ENCODE measurements around the gene TEC. TPM values are rescaled to one million over a fixed set of nuclear protein-coding genes. Genes with fewer than 3 reads are reported as not detected.
"Not testable (repeated sequence)": the region's sequence is repeated elsewhere in the genome, so short reads cannot be mapped to it uniquely, and the experiment has no call there.

The TEC gene
- total and polyA plus RNA-seq, 7 donors = 0.80 to 2.0 (median 0.92) TPM

DNA sequence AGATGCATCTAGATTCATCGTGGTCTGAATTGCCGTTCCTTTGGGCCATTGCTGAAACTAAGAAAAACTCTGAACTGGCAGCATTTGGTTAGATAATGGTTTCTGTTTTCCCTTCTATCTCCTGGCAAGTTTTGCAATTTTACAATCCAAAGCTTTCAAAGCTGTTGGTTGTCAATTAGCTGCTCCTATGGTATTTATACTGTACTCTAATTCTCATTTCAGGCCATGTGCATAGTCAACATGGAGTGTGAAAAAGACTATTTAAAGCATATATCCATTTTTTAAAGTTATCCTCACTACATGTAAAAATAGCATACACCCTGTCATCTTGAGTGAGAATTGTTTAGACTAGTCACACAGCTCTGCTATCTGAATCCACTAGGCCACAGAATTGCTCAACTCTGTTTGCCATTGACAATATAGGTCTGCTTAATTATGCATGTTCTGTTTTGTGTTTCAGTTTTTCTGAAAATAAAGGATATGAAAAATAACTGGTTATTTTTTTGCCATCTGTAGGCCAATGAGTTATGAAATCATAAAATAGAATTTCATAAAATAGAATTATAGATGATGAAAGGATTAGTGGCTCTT lies 27.7 kb upstream of the TEC start:
- Histone ChIP-seq H3K9me3 (no peaks in the 10 kb centered on the region), H3K27ac (no peak overlapping the region), H3K4me3 (no peak overlapping the region), H3K36me3 (ENCODE audit: insufficient read depth in 1 of 2, low read depth in 1 of 2) (no peaks in the 10 kb centered on the region), H3K27me3 (ENCODE audit: insufficient read depth in 3 of 3, low read length in 2 of 3) (no peaks in the 10 kb centered on the region), H3K4me1 (no peaks in the 10 kb centered on the region)
- WGBS, 3 donors = 83 to 86% (median 85%) methylated on average over 2 of the region's 2 CpGs
- intact Hi-C loops (cut with DNase I) = no loop called here
- DNase-seq (no peak), ATAC-seq (no peak)
- TF ChIP-seq, protein P1, sequence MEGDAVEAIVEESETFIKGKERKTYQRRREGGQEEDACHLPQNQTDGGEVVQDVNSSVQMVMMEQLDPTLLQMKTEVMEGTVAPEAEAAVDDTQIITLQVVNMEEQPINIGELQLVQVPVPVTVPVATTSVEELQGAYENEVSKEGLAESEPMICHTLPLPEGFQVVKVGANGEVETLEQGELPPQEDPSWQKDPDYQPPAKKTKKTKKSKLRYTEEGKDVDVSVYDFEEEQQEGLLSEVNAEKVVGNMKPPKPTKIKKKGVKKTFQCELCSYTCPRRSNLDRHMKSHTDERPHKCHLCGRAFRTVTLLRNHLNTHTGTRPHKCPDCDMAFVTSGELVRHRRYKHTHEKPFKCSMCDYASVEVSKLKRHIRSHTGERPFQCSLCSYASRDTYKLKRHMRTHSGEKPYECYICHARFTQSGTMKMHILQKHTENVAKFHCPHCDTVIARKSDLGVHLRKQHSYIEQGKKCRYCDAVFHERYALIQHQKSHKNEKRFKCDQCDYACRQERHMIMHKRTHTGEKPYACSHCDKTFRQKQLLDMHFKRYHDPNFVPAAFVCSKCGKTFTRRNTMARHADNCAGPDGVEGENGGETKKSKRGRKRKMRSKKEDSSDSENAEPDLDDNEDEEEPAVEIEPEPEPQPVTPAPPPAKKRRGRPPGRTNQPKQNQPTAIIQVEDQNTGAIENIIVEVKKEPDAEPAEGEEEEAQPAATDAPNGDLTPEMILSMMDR (IDR thresholded peaks at IDR 0.05) = no peak

DNA sequence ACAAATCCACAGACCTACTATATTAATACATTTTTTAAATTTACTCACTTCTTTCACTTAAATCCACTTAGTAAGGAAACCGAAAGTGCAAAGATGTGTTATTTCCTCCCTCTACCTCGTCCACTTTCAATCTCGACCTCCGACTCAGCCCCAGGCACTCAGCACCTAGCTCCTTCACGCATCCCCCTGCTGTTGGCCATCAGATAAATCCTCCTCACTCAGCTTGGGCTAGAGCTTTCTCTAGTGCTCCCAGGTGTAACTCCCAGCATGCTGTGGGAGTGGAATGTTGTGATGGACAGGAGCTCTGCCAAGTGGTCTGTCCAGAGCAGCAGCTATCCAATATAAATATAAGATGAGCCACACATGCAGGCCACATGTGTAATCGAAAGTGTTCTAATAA lies 26.7 kb upstream of the TEC start:
- ATAC-seq = no peak
- WGBS, 3 donors = 82 to 83% (median 82%) methylated on average over 6 of the region's 6 CpGs

DNA sequence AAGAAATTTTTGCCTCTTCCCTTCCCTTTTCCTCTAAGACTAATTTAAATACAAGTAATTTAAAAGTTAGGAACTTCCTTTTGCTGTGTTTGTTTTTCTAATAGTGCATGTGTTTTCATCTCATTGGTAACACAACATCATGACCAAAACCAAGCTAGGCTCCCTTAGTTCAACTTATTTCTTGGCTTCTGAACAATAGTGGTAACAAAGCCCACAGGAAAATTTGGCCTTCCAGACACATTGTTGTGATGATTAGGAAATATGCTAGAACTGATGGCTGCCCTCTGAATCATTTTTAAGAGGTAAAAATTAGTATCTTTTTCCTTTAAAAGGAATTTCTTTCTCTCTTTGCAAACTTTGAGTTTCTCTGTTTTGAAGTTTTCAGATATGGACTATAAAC lies 25.5 kb upstream of the TEC start:
- TF ChIP-seq, protein P1 (IDR thresholded peaks at IDR 0.05) = no peak
- intact Hi-C loops (cut with DNase I) = no loop called here
- ATAC-seq = no peak
- Histone ChIP-seq H3K27me3 (ENCODE audit: insufficient read depth in 3 of 3, low read length in 2 of 3) (no peaks in the 10 kb centered on the region), H3K27ac (no peak overlapping the region), H3K4me1 (no peaks in the 10 kb centered on the region), H3K9me3 (no peaks in the 10 kb centered on the region), H3K36me3 (ENCODE audit: insufficient read depth in 1 of 2, low read depth in 1 of 2) (no peaks in the 10 kb centered on the region), H3K4me3 (no peak overlapping the region)
- no peak for DNase-seq

More for the DNA sequence above, 26.7 kb upstream of the TEC start:
- H3K36me3 ChIP-seq (ENCODE audit: insufficient read depth in 1 of 2, low read depth in 1 of 2) = no peaks in the 10 kb centered on the region
- TF ChIP-seq, protein P1 (IDR thresholded peaks at IDR 0.05) = no peak
- no peak overlapping the region for H3K27ac ChIP-seq
- no peak overlapping the region for H3K4me3 ChIP-seq
- no peaks in the 10 kb centered on the region for H3K27me3 ChIP-seq (ENCODE audit: insufficient read depth in 3 of 3, low read length in 2 of 3)
- H3K9me3 ChIP-seq = no peaks in the 10 kb centered on the region
- no peaks in the 10 kb centered on the region for H3K4me1 ChIP-seq
- intact Hi-C loops (cut with DNase I) = no loop called here
- no peak for DNase-seq

DNA sequence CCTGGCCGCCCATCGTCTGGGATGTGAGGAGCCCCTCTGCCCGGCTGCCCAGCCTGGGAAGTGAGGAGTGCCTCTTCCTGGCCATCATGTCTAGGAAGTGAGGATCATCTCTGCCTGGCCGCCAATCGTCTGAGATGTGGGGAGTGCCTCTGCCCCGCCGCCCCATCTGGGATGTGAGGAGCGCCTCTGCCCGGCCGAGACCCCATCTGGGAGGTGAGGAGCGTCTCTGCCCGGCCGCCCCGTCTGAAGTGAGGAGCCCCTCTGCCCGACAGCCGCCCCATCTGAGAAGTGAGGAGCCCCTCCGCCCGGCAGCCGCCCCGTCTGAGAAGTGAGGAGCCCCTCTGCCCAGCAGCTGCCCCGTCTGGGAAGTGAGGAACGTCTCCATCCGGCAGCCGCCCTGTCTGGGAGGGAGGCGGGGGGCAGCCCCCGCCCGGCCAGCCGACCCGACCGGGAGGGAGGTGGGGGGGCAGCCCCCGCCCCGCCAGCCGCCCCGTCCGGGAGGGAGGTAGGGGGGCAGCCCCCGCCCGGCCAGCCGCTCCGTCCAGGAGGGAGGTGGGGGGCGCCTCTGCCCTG lies 22.7 kb upstream of the TEC start:
- H3K4me3 ChIP-seq; H3K27ac ChIP-seq; ATAC-seq; H3K27me3 ChIP-seq (ENCODE audit: insufficient read depth in 3 of 3, low read length in 2 of 3); H3K4me1 ChIP-seq; DNase-seq; intact Hi-C loops (cut with DNase I); H3K36me3 ChIP-seq (ENCODE audit: insufficient read depth in 1 of 2, low read depth in 1 of 2); H3K9me3 ChIP-seq: not testable (repeated sequence)
- WGBS, 3 donors = 94 to 97% (median 95%) methylated on average over 16 to 38 of the region's 40 CpGs

DNA sequence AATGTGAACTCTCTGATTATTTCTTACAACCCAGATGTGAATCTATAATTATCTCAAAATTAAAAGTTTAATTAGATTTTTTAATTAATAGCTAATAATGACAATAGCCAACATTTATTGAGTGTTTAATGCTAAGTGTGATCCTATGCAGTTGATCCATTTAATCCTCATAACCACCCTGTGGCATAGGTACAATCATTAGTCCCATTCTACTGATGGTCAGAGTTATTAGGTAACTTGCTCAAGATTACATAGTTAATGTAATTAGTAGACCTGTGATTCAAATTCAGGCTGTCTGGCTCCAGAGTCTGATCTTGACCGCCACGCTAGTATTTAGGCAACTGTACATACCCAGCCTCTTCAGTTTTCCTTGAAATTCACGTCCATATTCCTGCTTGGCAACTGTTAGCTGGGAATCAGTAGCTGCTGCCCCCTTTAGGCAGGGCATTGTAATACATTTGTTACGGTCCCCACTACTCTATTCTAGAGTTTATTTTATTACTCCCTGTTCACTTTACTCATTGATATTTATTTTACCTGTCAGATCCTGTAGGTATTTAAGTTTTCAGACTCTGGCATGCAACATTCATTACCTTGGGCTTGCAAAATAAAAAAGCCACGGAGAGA lies 20.6 kb upstream of the TEC start:
- ATAC-seq (peak in 2 of 4 donors; percentile 59 to 61), DNase-seq (no peak)
- no peaks in the 10 kb centered on the region for H3K27me3 ChIP-seq (ENCODE audit: insufficient read depth in 3 of 3, low read length in 2 of 3)
- no peaks in the 10 kb centered on the region for H3K36me3 ChIP-seq (ENCODE audit: insufficient read depth in 1 of 2, low read depth in 1 of 2)
- H3K27ac ChIP-seq = no peak overlapping the region
- TF ChIP-seq, protein P1 (IDR thresholded peaks at IDR 0.05) = peak; percentile 51
- WGBS, 3 donors = 57 to 59% (median 58%) methylated on average over 5 of the region's 5 CpGs
- H3K4me3 ChIP-seq = no peak overlapping the region
- H3K9me3 ChIP-seq = peaks cover 12% of the 10 kb centered on the region
- no peaks in the 10 kb centered on the region for H3K4me1 ChIP-seq
- intact Hi-C loops (cut with DNase I) = no loop called here

DNA sequence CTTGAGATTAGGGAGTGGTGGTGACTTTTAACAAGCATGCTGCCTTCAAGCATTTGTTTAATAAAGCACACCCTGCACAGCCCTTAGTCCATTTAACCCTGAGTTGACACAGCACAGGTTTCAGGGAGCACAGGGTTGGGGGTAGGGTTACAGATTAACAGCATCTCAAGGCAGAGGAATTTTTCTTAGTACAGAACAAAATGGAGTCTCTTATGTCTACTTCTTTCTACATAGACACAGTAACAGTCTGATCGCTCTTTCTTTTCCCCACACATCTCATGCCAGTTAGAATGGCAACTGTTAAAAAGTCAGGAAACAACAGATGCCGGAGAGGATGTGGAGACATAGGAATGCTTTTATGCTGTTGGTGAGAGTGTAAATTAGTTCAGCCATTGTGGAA lies 16.4 kb upstream of the TEC start:
- H3K4me3 ChIP-seq; ATAC-seq; DNase-seq; H3K36me3 ChIP-seq (ENCODE audit: insufficient read depth in 1 of 2, low read depth in 1 of 2); H3K4me1 ChIP-seq; intact Hi-C loops (cut with DNase I); H3K27me3 ChIP-seq (ENCODE audit: insufficient read depth in 3 of 3, low read length in 2 of 3); H3K27ac ChIP-seq: not testable (repeated sequence)
- H3K9me3 ChIP-seq = peaks cover 35% of the 10 kb centered on the region
- 85 to 90% (median 88%) methylated on average over 2 of the region's 2 CpGs for WGBS, 3 donors

DNA sequence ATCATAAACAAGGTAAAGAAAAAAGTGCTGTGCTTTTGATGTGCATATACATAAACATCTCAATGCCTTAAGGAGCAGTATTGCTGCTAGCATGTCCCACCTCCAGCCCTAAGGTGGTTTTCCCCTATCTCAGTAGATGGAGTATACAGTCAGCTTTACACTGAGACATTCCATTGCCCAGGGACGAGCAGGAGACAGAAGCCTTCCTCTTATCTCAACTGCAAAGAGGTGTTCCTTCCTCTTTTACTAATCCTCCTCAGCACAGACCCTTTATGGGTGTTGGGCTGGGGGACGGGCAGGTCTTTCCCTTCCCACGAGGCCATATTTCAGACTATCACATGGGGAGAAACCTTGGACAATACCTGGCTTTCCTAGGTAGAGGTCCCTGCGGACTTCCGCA lies 16.0 kb upstream of the TEC start:
- WGBS, 3 donors = 54 to 67% (median 58%) methylated on average over 5 of the region's 5 CpGs
- intact Hi-C loops (cut with DNase I); H3K27ac ChIP-seq; H3K27me3 ChIP-seq (ENCODE audit: insufficient read depth in 3 of 3, low read length in 2 of 3); DNase-seq; H3K4me1 ChIP-seq; H3K4me3 ChIP-seq; ATAC-seq; H3K36me3 ChIP-seq (ENCODE audit: insufficient read depth in 1 of 2, low read depth in 1 of 2): not testable (repeated sequence)
- peaks cover 35% of the 10 kb centered on the region for H3K9me3 ChIP-seq

Data from psoas muscle (tissue), 8 donors.